Esophagus squamous epithelium (tissue), 4 donors: ENCODE measurements around the gene GPR18.

Experiments
- CTCF ChIP-seq, 6 experiments: fragments of 450-650 bp in 4 of 6; fragments of 200-600 bp in 2 of 6; sonication (generic) in 2 of 6; IDR thresholded peaks; one replicate each; pipeline ENCODE4 v1.5.1; 2016 to 2019; ENCODE audit warnings: antibody characterized with exemption in 6 of 6, mild to moderate bottlenecking in 4 of 6, moderate library complexity in 4 of 6
- POLR2A ChIP-seq, 4 donors: fragments of 450-650 bp; IDR thresholded peaks; one replicate each; pipeline ENCODE4 v1.6.1; 2017; ENCODE audit warnings: antibody characterized with exemption in 4 of 4, mild to moderate bottlenecking in 4 of 4, moderate library complexity in 3 of 4

GRCh38 chr13:99289674-99290337, 31.6 kb upstream of the GPR18 start:
- TF ChIP-seq CTCF (IDR thresholded peaks at IDR 0.05) = no peak
- TF ChIP-seq POLR2A (IDR thresholded peaks at IDR 0.05) = no peak
